Pancreas (tissue), 10 donors: ENCODE data around the gene PHF21A. TPM values are rescaled to one million over a fixed set of nuclear protein-coding genes. Genes with fewer than 3 reads are reported as not detected.
A peak's percentile ranks its signal among the peaks of the same experiment; 100 is the strongest.

Experiments
- ATAC-seq, 4 donors: fragments of 200-7000 bp; cut with Tn5 transposase; one replicate each; pipeline versions ENCODE4 v1.8.0 to v1.9.1; 2020; ENCODE audit warnings: mild to moderate bottlenecking in 4 of 4, moderate library complexity in 4 of 4
- DNase-seq, 6 donors: peaks; one replicate each; pipeline ENCODE4 v3.0.0-alpha.2; 2020
- FAIRE-seq: peaks from 2 replicates; lab custom pipeline; 2012; peaks lifted over from hg19 to GRCh38; lab: Jason Lieb, UNC
- H3K27ac ChIP-seq, 4 donors: fragments of 200-600 bp; sonication (generic); 1 replicate in 3 of 4; 2 replicates in 1 of 4; pipeline versions ENCODE4 v1.5.0 to v1.8.0; 2020
- H3K27me3 ChIP-seq, 4 donors: fragments of 200-600 bp; one replicate each; pipeline ENCODE4 v1.8.0; 2021
- H3K36me3 ChIP-seq, 3 donors: fragments of 200-600 bp; sonication (generic) in 1 of 3; one replicate each; pipeline versions ENCODE4 v1.5.0 to v1.8.0; 2020 to 2021
- H3K4me1 ChIP-seq, 3 donors: fragments of 200-600 bp; one replicate each; pipeline ENCODE4 v1.8.0; 2021
- H3K4me3 ChIP-seq, 4 donors: fragments of 200-600 bp; sonication (generic) in 2 of 4; one replicate each; pipeline versions ENCODE4 v1.5.0 to v1.8.0; 2020 to 2021
- H3K9me3 ChIP-seq, 4 donors: fragments of 200-600 bp; one replicate each; pipeline ENCODE4 v1.8.0; 2021
- CTCF ChIP-seq, 4 donors: fragments of 200-600 bp; sonication (generic) in 3 of 4; IDR thresholded peaks; one replicate each; pipeline versions ENCODE4 v1.5.0 to v1.8.0; 2021; ENCODE audit warnings: antibody characterized with exemption in 4 of 4
- WGBS, 2 donors: extraction: QIAGEN DNeasy Blood & Tissue Kit; methylation state at CpG; one replicate each; pipeline ENCODE4 v1.1.7; 2013; 5-methylcytosine and 5-hydroxymethylcytosine counted together
- intact Hi-C, 3 donors: fragments of 100-400 bp; cut with DNase I; formaldehyde crosslinking; loops; one replicate each; pipeline versions ENCODE4 v1.11.1 to v1.14.2; 2022
- polyA plus RNA-seq, 2 donors: library from polyadenylated mRNA; stranded (reverse); fragments of 200-250 nt; gene quantifications; one replicate each; pipeline ENCODE4 v1.2.3, GENCODE V29; 2013
- total RNA-seq, 6 donors: library from RNA; stranded (reverse); fragmentation: NEBNext Ultra II Directional in 4 of 6; extraction: Animal tissue kit (Norgen Biotek cat#: 25700) in 4 of 6; gene quantifications; one replicate each; pipeline versions ENCODE4 v1.2.1 to v1.2.4, GENCODE V29; 2021 to 2023
- donor health status: healthy with polysubstance abuse.
- donor health status: DM: no; HTN: no; CAD: no; lungs with moderate emphysema.
- donor health status: DM: no; HTN: no; CAD: no.
- donor health status: control.
- donor health status: control.
- donor health status: Bipolar disorder and iron deficiency.
- donor health status: DM: yes; HTN: yes; CAD: no.
- donor health status: DM: no; HTN: no; CAD: no.
- donor health status: DM: no; HTN: no; CAD: no.
- donor health status: DM: yes; HTN: yes; CAD: no.

The PHF21A gene
- total and polyA plus RNA-seq, 8 donors, result 11.4 to 30.3 (median 14.4) TPM

- no peaks in the 10 kb centered on the region for H3K27me3 ChIP-seq
- no peaks in the 10 kb centered on the region for H3K36me3 ChIP-seq
- no peak for TF ChIP-seq CTCF (IDR thresholded peaks at IDR 0.05)
- intact Hi-C loops, result loop anchor here in 1 of 3 donors (10.0 kb wide), 1 partner anchor 127 kb away; no protein-coding TSS in a partner anchor
- peaks cover 0 to 4% (median 0%) of the 10 kb centered on the region in 3 donors for H3K4me1 ChIP-seq
- no peaks in the 10 kb centered on the region for H3K9me3 ChIP-seq
- ATAC-seq (no peak), DNase-seq (no peak), FAIRE-seq (no peak)
- no peak overlapping the region for H3K27ac ChIP-seq
- no peak overlapping the region for H3K4me3 ChIP-seq
Observed at GRCh38 chr11:46002189-46002588, 119.1 kb downstream of the PHF21A start.

- H3K27ac ChIP-seq, result no peak overlapping the region
Observed at GRCh38 chr11:46001448-46001914, 119.8 kb downstream of the PHF21A start.

GRCh38 chr11:45997599-45997998 is 123.7 kb downstream of the PHF21A start:
- no peaks in the 10 kb centered on the region for H3K36me3 ChIP-seq
- DNase-seq (peak in 1 of 6 donors; percentile 31), ATAC-seq (peak; percentile 72 to 84 (median 79)), FAIRE-seq (no peak)
- intact Hi-C loops, result no loop called here
- H3K4me3 ChIP-seq, result no peak overlapping the region
- WGBS, 2 donors, result 27 to 33% methylated on average over 4 of the region's 4 CpGs
- no peaks in the 10 kb centered on the region for H3K27me3 ChIP-seq
- TF ChIP-seq CTCF (IDR thresholded peaks at IDR 0.05), result no peak
- H3K9me3 ChIP-seq, result no peaks in the 10 kb centered on the region
- no peak overlapping the region for H3K27ac ChIP-seq
- H3K4me1 ChIP-seq, result peaks cover 0 to 9% (median 4%) of the 10 kb centered on the region in 3 donors

More at GRCh38 chr11:46001448-46001914, 119.8 kb downstream of the PHF21A start:
- Histone ChIP-seq H3K27me3 (no peaks in the 10 kb centered on the region), H3K4me3 (no peak overlapping the region), H3K36me3 (no peaks in the 10 kb centered on the region), H3K4me1 (peaks cover 0 to 9% (median 0%) of the 10 kb centered on the region in 3 donors), H3K9me3 (no peaks in the 10 kb centered on the region)
- DNase-seq, result no peak
- 53 to 65% methylated on average over 3 of the region's 3 CpGs for WGBS, 2 donors
- no peak for ATAC-seq
- intact Hi-C loops, result loop anchor here in 1 of 3 donors (10.0 kb wide), 1 partner anchor 127 kb away; no protein-coding TSS in a partner anchor
- FAIRE-seq, result no peak
- no peak for TF ChIP-seq CTCF (IDR thresholded peaks at IDR 0.05)

- Histone ChIP-seq H3K9me3 (no peaks in the 10 kb centered on the region), H3K4me1 (peaks cover 0 to 9% (median 4%) of the 10 kb centered on the region in 3 donors), H3K36me3 (no peaks in the 10 kb centered on the region), H3K27ac (no peak overlapping the region), H3K4me3 (no peak overlapping the region), H3K27me3 (no peaks in the 10 kb centered on the region)
- no peak for TF ChIP-seq CTCF (IDR thresholded peaks at IDR 0.05)
- FAIRE-seq, result no peak
- intact Hi-C loops, result no loop called here
- no peak for DNase-seq
- ATAC-seq, result peak in 1 of 4 donors; percentile 30
- 39 to 48% methylated on average over 1 of the region's 1 CpG for WGBS, 2 donors
Observed at GRCh38 chr11:45995342-45995734, 125.9 kb downstream of the PHF21A start.
